RPMI7951 (cell line): Measurements from ENCODE around the gene RAB42. TPM values are rescaled to one million over a fixed set of nuclear protein-coding genes. Genes with fewer than 3 reads are reported as not detected.

Source experiments
- total RNA-seq: library from RNA; depleted of rRNA; stranded (reverse); fragments of >200 nt; shearing (Covaris generic); gene quantifications from 2 replicates; pipeline ENCODE4 v1.2.3, GENCODE V29; 2014; rRNA removed

The RAB42 gene
- total RNA-seq, 1 experiment from 2014 or later: 0.96 TPM

Other genes with a start within 250 kb of the RAB42 start
- gene PHACTR4, start 222.5 kb upstream of the RAB42 start, total RNA-seq: 9.2 and 16.9 TPM in 2 replicates
- gene RCC1, start 86.2 kb upstream of the RAB42 start, total RNA-seq: 38.2 and 48.9 TPM in 2 replicates
- 47.1 and 49.5 TPM in 2 replicates for gene TRNAU1AP, start 39.2 kb upstream of the RAB42 start, total RNA-seq
- gene TAF12, start 50.8 kb downstream of the RAB42 start, total RNA-seq: 47.9 and 58.5 TPM in 2 replicates
- gene RNU11, start 56.3 kb downstream of the RAB42 start, total RNA-seq: not detected in 2 replicates
- 4.9 and 8.2 TPM in 2 replicates for gene GMEB1, start 76.5 kb downstream of the RAB42 start, total RNA-seq
- gene YTHDF2, start 144.7 kb downstream of the RAB42 start, total RNA-seq: 46.0 and 50.2 TPM in 2 replicates
- 0.96 and 1.5 TPM in 2 replicates for gene OPRD1, start 219.9 kb downstream of the RAB42 start, total RNA-seq